Measurements from ENCODE around the gene LRG1.

LRG1 gene

DNA sequence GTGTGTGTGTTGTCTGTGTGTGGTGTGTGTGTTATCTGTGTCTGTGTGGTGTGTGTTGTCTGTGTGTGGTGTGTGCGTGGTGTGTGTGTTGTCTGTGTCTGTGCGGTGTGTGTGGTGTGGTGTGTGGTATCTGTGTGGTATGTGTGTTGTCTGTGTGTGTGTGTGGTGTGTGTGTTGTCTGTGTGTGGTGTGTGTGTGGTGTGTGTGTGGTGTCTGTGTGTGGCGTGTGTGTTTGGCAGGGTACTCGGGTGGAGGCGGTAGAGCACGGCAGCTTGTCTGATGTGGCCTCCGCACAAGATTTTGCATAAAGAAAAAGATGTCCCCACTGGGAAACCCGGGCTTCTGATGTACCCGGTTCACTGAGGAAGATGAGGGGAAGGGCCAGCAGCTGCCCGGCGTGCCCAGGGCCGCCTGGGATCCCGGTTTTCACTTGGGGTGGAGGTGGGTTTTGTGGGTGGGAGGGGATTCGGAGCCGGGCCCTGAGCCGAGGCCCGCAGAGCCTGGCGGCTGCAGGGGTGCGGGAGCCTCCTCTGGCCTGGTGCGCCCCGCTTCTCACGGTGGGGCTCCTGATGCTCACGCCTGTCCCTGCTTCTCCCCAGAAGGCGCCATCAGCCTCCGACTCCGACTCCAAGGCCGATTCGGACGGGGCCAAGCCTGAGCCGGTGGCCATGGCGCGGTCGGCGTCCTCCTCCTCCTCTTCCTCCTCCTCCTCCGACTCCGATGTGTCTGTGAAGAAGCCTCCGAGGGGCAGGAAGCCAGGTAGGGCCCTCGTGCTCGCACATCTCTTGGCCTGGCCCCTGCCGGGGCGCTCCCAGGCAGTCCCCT is 46.5 kb downstream of the LRG1 start:
- DNase-seq (ENCODE audit: low spot score) = no peak

DNA sequence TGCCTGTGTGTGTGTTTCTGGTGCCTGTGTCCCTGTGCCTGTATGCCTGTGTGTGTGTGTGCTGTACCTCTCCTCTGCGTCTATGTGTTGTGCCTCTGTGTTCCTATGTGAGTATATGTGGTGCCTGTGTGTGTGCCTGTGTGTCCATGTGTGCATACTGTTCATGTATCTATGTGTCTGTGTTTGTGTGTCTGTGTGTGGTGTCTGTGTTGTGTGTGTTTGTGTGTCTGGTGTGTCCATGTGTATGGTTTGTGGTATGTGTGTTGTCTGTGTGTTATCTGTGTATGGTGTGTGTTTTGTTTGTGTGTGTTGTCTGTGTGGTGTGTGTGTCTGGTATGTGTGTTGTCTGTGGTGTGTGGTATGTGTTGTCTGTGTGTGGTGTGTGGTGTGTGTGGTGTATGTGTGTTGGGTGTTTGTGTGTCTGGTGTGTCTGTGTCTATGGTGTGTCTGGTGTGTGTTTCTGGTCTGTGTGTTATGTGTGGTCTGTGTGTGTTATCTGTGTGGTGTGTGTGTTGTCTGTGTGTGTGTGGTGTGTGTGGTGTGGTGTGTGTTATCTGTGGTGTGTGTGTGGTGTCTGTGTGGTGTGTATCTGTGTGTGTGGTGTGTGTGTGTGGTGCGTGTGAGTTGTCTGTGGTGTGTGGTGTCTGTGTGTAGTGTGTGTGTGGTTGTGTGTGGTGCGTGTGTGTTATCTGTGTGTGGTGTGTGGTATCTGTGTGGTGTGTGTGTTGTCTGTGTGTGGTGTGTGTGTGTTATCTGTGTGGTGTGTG is 47.3 kb downstream of the LRG1 start:
- no peak for DNase-seq (ENCODE audit: low spot score)

DNA sequence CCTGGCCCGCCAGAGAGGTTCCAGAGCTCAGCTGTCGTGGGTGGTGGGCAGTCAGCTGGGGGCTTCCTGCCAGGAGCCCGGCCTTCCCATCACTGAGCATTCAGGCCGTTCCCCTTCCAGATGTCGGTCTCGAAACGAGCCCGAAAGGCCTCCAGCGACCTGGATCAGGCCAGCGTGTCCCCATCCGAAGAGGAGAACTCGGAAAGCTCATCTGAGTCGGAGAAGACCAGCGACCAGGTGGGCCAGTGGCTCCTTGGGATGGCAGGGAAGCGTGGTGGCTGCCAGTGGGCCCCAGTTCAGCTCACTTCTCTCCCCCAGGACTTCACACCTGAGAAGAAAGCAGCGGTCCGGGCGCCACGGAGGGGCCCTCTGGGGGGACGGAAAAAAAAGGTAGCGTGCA is 48.4 kb downstream of the LRG1 start:
- DNase-seq (ENCODE audit: low spot score) = no peak

DNA sequence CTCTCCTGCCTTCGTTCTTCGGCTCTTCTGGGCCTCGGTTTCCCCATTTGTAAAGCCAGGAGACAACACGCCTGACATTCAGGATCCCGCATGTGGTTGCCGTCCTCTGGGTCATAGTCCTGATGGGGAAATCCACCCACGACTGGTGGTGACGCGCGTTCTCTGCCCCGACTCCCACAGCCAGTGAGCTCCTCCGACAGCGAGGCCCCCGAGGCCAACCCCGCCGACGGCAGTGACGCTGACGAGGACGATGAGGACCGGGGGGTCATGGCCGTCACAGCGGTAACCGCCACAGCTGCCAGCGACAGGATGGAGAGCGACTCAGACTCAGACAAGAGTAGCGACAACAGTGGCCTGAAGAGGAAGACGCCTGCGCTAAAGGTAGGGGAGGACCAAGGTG is 51.3 kb downstream of the LRG1 start:
- DNase-seq (ENCODE audit: low spot score) = no peak

DNA sequence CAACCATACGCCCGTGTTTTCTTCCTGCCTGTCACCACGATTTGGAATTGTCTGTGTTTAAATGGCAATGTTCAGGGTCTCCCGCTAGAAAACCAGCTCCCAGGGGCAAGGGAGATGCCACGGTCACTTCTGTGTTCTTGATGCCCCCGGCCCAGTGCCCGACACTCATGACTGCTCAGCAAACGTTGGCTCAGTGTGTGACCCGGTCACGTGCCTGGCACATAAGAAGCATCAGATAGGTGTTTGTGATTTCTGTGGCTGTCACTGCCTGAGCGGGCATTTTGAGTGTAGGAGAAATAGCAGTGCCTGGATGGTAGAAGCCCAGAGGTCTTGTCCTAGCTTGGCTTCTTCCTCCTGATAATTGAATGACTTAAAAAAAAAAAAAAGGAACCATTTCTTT is 52.3 kb downstream of the LRG1 start:
- no peak for DNase-seq (ENCODE audit: low spot score)

Data from kidney capillary endothelial cell (primary cell).